Chondrocyte (in vitro differentiated cells): ENCODE results near the gene COL2A1. TPM values are rescaled to one million over a fixed set of nuclear protein-coding genes. Genes with fewer than 3 reads are reported as not detected.

Experiments
- DNase-seq: peaks from one replicate; pipeline ENCODE4 v3.0.0; 2021; ENCODE audit warnings: mixed read lengths, low spot score
- H3K27ac Mint-ChIP-seq: one replicate; pipeline ENCODE4 v1.8.0; 2021; ENCODE audit warnings: mild to moderate bottlenecking, moderate library complexity, mixed read lengths; ENCODE audit not compliant: unreplicated experiment
- H3K27me3 Mint-ChIP-seq: 2 replicates; pipeline ENCODE4 v1.8.0; 2021; ENCODE audit warnings: low read depth, mixed read lengths
- H3K36me3 Mint-ChIP-seq: 2 replicates; pipeline ENCODE4 v1.8.0; 2021; ENCODE audit warnings: low read depth, mixed read lengths
- H3K4me1 Mint-ChIP-seq: 2 replicates; pipeline ENCODE4 v1.8.0; 2021; ENCODE audit warnings: low read depth, mild to moderate bottlenecking, mixed read lengths
- H3K4me3 Mint-ChIP-seq: one replicate; pipeline ENCODE4 v1.8.0; 2021; ENCODE audit warnings: mild to moderate bottlenecking, moderate library complexity, mixed read lengths; ENCODE audit not compliant: unreplicated experiment
- H3K9me3 Mint-ChIP-seq: 2 replicates; pipeline ENCODE4 v1.8.0; 2021; ENCODE audit warnings: low read depth, mixed read lengths
- total RNA-seq: library from RNA; stranded (reverse); gene quantifications from 3 replicates; pipeline ENCODE4 v1.2.1, GENCODE V29; 2021
- TF ChIP-seq, protein P1 (sequence below): fragments of 200-600 bp; sonication (generic); IDR thresholded peaks from 2 replicates; pipeline ENCODE4 v1.5.0; 2021; ENCODE audit warnings: antibody characterized with exemption, mild to moderate bottlenecking, moderate library complexity

The COL2A1 gene
- total RNA-seq, 1 donor from 2014 or later = 35.6 TPM

- no peak overlapping the region for H3K27ac Mint-ChIP-seq
- no peaks in the 10 kb centered on the region for H3K4me1 Mint-ChIP-seq
- peaks cover 9% of the 10 kb centered on the region for H3K27me3 Mint-ChIP-seq
- H3K36me3 Mint-ChIP-seq = no peaks in the 10 kb centered on the region
- TF ChIP-seq, protein P1, sequence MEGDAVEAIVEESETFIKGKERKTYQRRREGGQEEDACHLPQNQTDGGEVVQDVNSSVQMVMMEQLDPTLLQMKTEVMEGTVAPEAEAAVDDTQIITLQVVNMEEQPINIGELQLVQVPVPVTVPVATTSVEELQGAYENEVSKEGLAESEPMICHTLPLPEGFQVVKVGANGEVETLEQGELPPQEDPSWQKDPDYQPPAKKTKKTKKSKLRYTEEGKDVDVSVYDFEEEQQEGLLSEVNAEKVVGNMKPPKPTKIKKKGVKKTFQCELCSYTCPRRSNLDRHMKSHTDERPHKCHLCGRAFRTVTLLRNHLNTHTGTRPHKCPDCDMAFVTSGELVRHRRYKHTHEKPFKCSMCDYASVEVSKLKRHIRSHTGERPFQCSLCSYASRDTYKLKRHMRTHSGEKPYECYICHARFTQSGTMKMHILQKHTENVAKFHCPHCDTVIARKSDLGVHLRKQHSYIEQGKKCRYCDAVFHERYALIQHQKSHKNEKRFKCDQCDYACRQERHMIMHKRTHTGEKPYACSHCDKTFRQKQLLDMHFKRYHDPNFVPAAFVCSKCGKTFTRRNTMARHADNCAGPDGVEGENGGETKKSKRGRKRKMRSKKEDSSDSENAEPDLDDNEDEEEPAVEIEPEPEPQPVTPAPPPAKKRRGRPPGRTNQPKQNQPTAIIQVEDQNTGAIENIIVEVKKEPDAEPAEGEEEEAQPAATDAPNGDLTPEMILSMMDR = no peak
- H3K9me3 Mint-ChIP-seq = no peaks in the 10 kb centered on the region
- DNase-seq = no peak
- H3K4me3 Mint-ChIP-seq = no peak overlapping the region
These were observed 49.2 kb downstream of the COL2A1 start for GRCh38 chr12:47955059-47955458.

DNA sequence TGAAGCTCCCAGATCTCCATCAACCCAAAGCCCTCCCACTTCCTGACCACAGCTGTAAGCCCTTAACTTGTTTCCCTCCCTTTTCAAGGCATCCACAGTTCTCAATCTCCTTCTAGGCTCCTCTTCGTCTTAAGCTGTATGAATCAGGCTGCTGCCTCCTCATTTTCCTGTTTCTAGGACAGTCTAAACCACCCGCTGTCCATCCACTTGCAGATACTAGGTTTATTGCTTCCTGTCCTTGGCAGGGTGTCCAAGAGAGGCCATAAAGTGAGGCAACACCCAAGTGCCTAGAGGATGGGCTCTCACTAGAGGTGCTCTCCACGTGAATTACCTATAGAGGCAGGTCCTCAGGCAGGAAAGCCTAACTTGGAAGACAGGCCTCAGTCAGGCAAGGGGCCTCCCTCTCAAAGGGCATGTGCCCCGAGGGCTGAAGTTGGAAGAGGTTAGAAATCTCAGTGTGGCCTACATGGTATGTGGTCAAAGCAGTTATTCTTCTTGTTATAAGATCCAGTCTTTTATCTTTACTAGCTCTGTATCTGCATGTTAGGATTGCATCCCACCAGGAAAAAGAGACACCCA lies 49.7 kb downstream of the COL2A1 start:
- TF ChIP-seq, protein P1 = no peak
- H3K4me1 Mint-ChIP-seq = peaks cover 1% of the 10 kb centered on the region
- no peak for DNase-seq
- H3K27ac Mint-ChIP-seq = no peak overlapping the region
- H3K27me3 Mint-ChIP-seq = peaks cover 6% of the 10 kb centered on the region
- no peaks in the 10 kb centered on the region for H3K9me3 Mint-ChIP-seq
- H3K4me3 Mint-ChIP-seq = no peak overlapping the region
- no peaks in the 10 kb centered on the region for H3K36me3 Mint-ChIP-seq

DNA sequence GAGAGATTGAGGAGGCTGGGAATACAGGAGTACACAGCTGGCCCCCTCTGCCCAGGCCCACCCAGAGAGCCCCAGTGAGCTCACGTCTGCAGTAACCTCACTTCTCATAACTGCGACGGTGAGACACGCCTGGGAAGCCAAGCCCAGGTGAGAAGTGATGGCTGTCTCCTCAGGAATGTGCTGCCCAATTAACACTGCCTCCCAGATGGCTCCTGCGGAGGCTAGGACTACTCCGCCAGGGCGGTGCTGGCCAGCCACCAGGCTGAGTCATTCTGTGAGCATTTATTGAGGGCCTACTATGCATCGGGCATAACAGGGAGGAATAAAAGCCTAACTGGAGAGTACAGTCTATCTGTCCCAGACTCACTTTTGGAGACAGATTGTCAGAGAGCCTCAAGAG lies 50.2 kb downstream of the COL2A1 start:
- H3K27ac Mint-ChIP-seq = no peak overlapping the region
- peaks cover 6% of the 10 kb centered on the region for H3K27me3 Mint-ChIP-seq
- no peaks in the 10 kb centered on the region for H3K36me3 Mint-ChIP-seq
- no peak for DNase-seq
- no peaks in the 10 kb centered on the region for H3K9me3 Mint-ChIP-seq
- no peak overlapping the region for H3K4me3 Mint-ChIP-seq
- TF ChIP-seq, protein P1 = no peak
- H3K4me1 Mint-ChIP-seq = peaks cover 6% of the 10 kb centered on the region

- peaks cover 26% of the 10 kb centered on the region for H3K4me1 Mint-ChIP-seq
These were observed 53.3 kb downstream of the COL2A1 start for GRCh38 chr12:47950856-47951468.

GRCh38 chr12:47949441-47950341 lies 54.6 kb downstream of the COL2A1 start:
- Mint-ChIP-seq H3K4me3 (no peak overlapping the region), H3K36me3 (no peaks in the 10 kb centered on the region), H3K27me3 (peaks cover 5% of the 10 kb centered on the region), H3K9me3 (no peaks in the 10 kb centered on the region), H3K4me1 (peaks cover 30% of the 10 kb centered on the region), H3K27ac (no peak overlapping the region)
- TF ChIP-seq, protein P1 = peak; percentile 92
- DNase-seq = no peak

More at GRCh38 chr12:47950856-47951468, 53.3 kb downstream of the COL2A1 start:
- DNase-seq = no peak
- no peaks in the 10 kb centered on the region for H3K36me3 Mint-ChIP-seq
- H3K27ac Mint-ChIP-seq = no peak overlapping the region
- no peak overlapping the region for H3K4me3 Mint-ChIP-seq
- peaks cover 5% of the 10 kb centered on the region for H3K27me3 Mint-ChIP-seq
- H3K9me3 Mint-ChIP-seq = no peaks in the 10 kb centered on the region
- TF ChIP-seq, protein P1 = no peak
